ENCODE results near the gene FAM221B. TPM values are rescaled to one million over a fixed set of nuclear protein-coding genes. Genes with fewer than 3 reads are reported as not detected.

The FAM221B gene
- total and polyA plus RNA-seq, 9 of the 15 experiments (the other 6 are each of a cell fraction or from before 2014, with no cell fraction given), result 0.01 TPM; not detected in 8

DNA sequence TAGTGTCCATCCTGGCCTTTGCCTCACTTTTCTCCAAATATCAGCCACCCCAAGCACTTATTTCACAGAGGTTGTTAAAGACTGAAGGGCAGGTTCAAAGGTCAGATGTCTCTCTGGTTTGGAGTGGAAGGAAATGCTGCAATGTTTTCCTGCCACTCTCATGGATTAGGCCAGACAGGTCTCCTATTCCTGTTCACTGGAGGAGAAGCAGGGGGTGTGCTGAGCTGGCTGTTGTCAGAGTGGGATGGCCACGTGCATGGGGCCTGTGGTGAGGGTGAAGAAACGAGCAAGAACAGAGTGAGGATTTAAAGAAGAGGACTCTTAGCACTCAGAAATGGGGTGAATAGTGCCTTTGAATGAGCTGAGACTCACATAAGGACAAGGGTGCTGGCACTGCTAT lies 7.2 kb upstream of the FAM221B start (continued):
- no peak for TF ChIP-seq WHSC1 (IDR thresholded peaks at IDR 0.05; ENCODE audit: low read length)
- TF ChIP-seq, protein P1, sequence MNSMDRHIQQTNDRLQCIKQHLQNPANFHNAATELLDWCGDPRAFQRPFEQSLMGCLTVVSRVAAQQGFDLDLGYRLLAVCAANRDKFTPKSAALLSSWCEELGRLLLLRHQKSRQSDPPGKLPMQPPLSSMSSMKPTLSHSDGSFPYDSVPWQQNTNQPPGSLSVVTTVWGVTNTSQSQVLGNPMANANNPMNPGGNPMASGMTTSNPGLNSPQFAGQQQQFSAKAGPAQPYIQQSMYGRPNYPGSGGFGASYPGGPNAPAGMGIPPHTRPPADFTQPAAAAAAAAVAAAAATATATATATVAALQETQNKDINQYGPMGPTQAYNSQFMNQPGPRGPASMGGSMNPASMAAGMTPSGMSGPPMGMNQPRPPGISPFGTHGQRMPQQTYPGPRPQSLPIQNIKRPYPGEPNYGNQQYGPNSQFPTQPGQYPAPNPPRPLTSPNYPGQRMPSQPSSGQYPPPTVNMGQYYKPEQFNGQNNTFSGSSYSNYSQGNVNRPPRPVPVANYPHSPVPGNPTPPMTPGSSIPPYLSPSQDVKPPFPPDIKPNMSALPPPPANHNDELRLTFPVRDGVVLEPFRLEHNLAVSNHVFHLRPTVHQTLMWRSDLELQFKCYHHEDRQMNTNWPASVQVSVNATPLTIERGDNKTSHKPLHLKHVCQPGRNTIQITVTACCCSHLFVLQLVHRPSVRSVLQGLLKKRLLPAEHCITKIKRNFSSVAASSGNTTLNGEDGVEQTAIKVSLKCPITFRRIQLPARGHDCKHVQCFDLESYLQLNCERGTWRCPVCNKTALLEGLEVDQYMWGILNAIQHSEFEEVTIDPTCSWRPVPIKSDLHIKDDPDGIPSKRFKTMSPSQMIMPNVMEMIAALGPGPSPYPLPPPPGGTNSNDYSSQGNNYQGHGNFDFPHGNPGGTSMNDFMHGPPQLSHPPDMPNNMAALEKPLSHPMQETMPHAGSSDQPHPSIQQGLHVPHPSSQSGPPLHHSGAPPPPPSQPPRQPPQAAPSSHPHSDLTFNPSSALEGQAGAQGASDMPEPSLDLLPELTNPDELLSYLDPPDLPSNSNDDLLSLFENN (IDR thresholded peaks at IDR 0.05; ENCODE audit: low read depth in 2 of 2, low read length in 2 of 2), result no peak
- TF ChIP-seq TSC22D4 (tag; IDR thresholded peaks at IDR 0.05), result no peak
- TF ChIP-seq NFE2 (IDR thresholded peaks at IDR 0.05; ENCODE audit: low read depth), result no peak
- TF ChIP-seq, protein P2, sequence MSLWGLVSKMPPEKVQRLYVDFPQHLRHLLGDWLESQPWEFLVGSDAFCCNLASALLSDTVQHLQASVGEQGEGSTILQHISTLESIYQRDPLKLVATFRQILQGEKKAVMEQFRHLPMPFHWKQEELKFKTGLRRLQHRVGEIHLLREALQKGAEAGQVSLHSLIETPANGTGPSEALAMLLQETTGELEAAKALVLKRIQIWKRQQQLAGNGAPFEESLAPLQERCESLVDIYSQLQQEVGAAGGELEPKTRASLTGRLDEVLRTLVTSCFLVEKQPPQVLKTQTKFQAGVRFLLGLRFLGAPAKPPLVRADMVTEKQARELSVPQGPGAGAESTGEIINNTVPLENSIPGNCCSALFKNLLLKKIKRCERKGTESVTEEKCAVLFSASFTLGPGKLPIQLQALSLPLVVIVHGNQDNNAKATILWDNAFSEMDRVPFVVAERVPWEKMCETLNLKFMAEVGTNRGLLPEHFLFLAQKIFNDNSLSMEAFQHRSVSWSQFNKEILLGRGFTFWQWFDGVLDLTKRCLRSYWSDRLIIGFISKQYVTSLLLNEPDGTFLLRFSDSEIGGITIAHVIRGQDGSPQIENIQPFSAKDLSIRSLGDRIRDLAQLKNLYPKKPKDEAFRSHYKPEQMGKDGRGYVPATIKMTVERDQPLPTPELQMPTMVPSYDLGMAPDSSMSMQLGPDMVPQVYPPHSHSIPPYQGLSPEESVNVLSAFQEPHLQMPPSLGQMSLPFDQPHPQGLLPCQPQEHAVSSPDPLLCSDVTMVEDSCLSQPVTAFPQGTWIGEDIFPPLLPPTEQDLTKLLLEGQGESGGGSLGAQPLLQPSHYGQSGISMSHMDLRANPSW (CRISPR knock-in tag; IDR thresholded peaks at IDR 0.05), result no peak
- TF ChIP-seq RFX5 (IDR thresholded peaks at IDR 0.05; ENCODE audit: low read depth, low read length), result no peak
- no peak for TF ChIP-seq SAP30 (IDR thresholded peaks at IDR 0.05; ENCODE audit: borderline replicate concordance, insufficient read depth, low read depth, low read length, poor library complexity, severe bottlenecking)
- no peak for TF ChIP-seq ZFP36 (IDR thresholded peaks at IDR 0.05; ENCODE audit: low read depth, low read length, partially characterized antibody)
- no peak for TF ChIP-seq HNRNPLL (IDR thresholded peaks at IDR 0.05; ENCODE audit: low read depth, low read length, poor library complexity, severe bottlenecking)
- TF ChIP-seq GTF2F1 (IDR thresholded peaks at IDR 0.05; ENCODE audit: low read depth, low read length), result no peak

Data from K562 (cell line).